ENCODE data around the gene ZDHHC14.
"Not testable (repeated sequence)": the region's sequence is repeated elsewhere in the genome, so short reads cannot be mapped to it uniquely, and the experiment has no call there.

DNA sequence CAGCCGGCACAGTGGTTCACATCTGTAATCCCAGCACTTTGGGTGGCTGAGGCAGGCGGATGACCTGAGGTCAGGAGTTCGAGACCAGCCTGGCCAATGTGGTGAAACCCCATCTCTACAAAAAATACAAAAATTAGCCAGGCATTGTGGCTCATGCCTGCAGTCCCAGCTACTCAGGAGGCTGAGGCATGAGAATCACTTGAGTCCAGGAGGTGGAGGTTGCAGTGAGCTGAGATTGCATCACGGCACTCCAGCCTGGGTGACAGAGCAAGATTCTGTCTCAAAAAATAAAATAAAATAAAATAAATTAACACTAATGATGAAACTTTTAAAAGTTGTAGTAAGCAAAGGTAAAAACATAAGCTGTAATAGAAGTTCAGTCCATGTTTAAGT is 82.7 kb downstream of the ZDHHC14 start:
- TF ChIP-seq POLR2A, CTCF, POLR2AphosphoS5, EP300 (IDR thresholded peaks at IDR 0.05): not testable (repeated sequence)
